Upper lobe of left lung (tissue), 6 donors: ENCODE results near the gene TBCB. TPM values are rescaled to one million over a fixed set of nuclear protein-coding genes. Genes with fewer than 3 reads are reported as not detected.

ENCODE experiments used
- ATAC-seq, 2 donors: fragments of 200-7000 bp; cut with Tn5 transposase; one replicate each; pipeline ENCODE4 v1.9.1; 2022; ENCODE audit warnings: mild to moderate bottlenecking in 2 of 2, moderate library complexity in 2 of 2; ENCODE audit not compliant: low FRiP score in 2 of 2
- DNase-seq, 2 donors: peaks; one replicate each; pipeline ENCODE4 v3.0.0-alpha.2; 2019 to 2020
- H3K27ac ChIP-seq, 4 donors: fragments of 200-600 bp; sonication (generic); one replicate each; pipeline ENCODE4 v1.5.1; 2016 to 2019
- H3K27me3 ChIP-seq, 4 donors: fragments of 200-600 bp; sonication (generic); one replicate each; pipeline ENCODE4 v1.5.1; 2017 to 2019
- H3K36me3 ChIP-seq, 4 donors: fragments of 200-600 bp; sonication (generic); one replicate each; pipeline ENCODE4 v1.5.1; 2016 to 2019
- H3K4me1 ChIP-seq, 4 donors: fragments of 200-600 bp; sonication (generic); one replicate each; pipeline ENCODE4 v1.5.1; 2018 to 2019
- H3K4me3 ChIP-seq, 4 donors: fragments of 200-600 bp; sonication (generic); one replicate each; pipeline ENCODE4 v1.5.1; 2017 to 2019; ENCODE audit warnings: mild to moderate bottlenecking in 2 of 4, moderate library complexity in 1 of 4
- H3K9me3 ChIP-seq, 4 donors: fragments of 200-600 bp; sonication (generic); one replicate each; pipeline ENCODE4 v1.5.1; 2018 to 2019
- CTCF ChIP-seq, 6 experiments: fragments of 450-650 bp in 4 of 6; fragments of 200-600 bp in 2 of 6; sonication (generic) in 2 of 6; IDR thresholded peaks; one replicate each; pipeline ENCODE4 v1.5.1; 2016 to 2019; ENCODE audit warnings: antibody characterized with exemption in 6 of 6
- EP300 ChIP-seq, 4 donors: sonication (generic); formaldehyde crosslinking; IDR thresholded peaks; one replicate each; pipeline ENCODE4 v1.5.1; 2017; ENCODE audit warnings: antibody characterized with exemption in 4 of 4, control low read depth in 2 of 4
- POLR2A ChIP-seq, 4 donors: fragments of 450-650 bp; IDR thresholded peaks; one replicate each; pipeline ENCODE4 v1.5.1; 2016 to 2017; ENCODE audit warnings: antibody characterized with exemption in 4 of 4, mild to moderate bottlenecking in 2 of 4
- POLR2AphosphoS5 ChIP-seq, 2 donors: sonication (generic); formaldehyde crosslinking; IDR thresholded peaks; one replicate each; pipeline ENCODE4 v1.5.1; 2017; ENCODE audit warnings: antibody characterized with exemption in 2 of 2
- WGBS, 2 donors: methylation state at CpG; one replicate each; pipeline ENCODE4 v1.1.5; 2017 to 2018; 5-methylcytosine and 5-hydroxymethylcytosine counted together
- total RNA-seq, 6 donors: library from RNA; depleted of rRNA in 4 of 6; stranded (reverse); fragments of >200 nt in 4 of 6; gene quantifications; one replicate each; pipeline versions ENCODE4 v1.1.0 to v1.2.1, GENCODE V29; 2016 to 2021
- donor health status: DM: no; HTN: no; CAD: no; lungs with moderate emphysema.
- donor health status: DM: no; HTN: yes; CAD: no; lungs with severe emphysema.

Gene TBCB
- total RNA-seq, 6 donors from 2014 or later, result 31.4 to 151 (median 109) TPM

GRCh38 chr19:36136964-36137686, 21.9 kb downstream of the TBCB start:
- Histone ChIP-seq H3K4me1 (peaks cover 15 to 39% (median 31%) of the 10 kb centered on the region in 4 donors), H3K27me3 (no peaks in the 10 kb centered on the region), H3K9me3 (no peaks in the 10 kb centered on the region), H3K4me3 (peak overlapping the region in 1 of 4 donors; percentile 17), H3K27ac (peak overlapping the region; percentile 61 to 80 (median 72)), H3K36me3 (peaks cover 0 to 5% (median 2%) of the 10 kb centered on the region in 4 donors)
- peak in 1 of 4 donors; percentile 48 for TF ChIP-seq POLR2A (IDR thresholded peaks at IDR 0.05)
- no peak for TF ChIP-seq CTCF (IDR thresholded peaks at IDR 0.05)
- peak; percentile 23 to 60 for TF ChIP-seq POLR2AphosphoS5 (IDR thresholded peaks at IDR 0.05)
- no peak for TF ChIP-seq EP300 (IDR thresholded peaks at IDR 0.05)
- 63 to 64% methylated on average over 11 to 12 of the region's 12 CpGs for WGBS, 2 donors
- DNase-seq (peak in 1 of 2 donors; percentile 90), ATAC-seq (peak in 1 of 2 donors; percentile 76)

- H3K27ac ChIP-seq, result peak overlapping the region; percentile 96 to 100 (median 98)
These were observed 23.8 kb downstream of the TBCB start for GRCh38 chr19:36139120-36139472.

DNA sequence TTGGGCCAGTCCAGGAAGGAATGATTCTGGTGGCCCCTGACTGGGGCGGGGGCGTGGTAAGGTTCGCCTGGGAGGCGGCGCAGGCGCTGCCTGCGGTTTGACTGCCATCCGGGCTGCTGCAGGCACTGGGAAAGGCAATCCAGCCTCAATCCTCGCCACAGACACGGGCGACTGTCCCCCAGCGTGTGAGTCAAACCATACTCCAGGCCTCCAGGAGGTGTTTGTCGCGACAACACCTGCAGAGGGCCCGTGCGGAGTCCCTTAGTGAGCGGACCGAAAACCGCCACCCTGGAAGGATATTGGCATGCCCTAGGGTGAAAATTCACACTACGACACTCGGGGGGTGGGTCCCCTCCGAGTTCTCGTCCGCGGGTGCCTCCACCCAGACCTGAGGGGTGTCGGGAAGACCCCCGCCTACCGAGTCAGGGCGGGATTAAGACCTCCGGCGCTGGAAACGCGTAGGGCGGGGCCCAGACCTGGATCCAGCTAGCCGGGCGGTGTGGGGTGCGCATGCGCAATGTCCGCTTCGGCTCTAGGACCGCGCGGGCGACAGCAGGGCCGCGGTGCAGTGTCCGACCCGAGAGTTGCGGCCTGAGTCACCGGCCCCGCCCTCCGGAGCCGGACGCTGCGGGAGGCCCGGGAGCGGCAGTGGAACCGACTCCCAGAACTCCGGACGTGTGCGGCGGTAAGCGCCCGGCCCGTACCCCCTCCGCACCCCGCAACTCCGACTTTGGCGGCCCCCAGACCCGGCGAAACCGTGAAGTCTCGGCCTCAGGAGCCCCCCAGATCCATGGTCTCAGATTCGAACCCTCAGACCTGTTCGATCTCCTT, 24.4 kb downstream of the TBCB start, which contains the start of gene CAPNS1:
Gene CAPNS1 (plus strand): TSS at position 594 of the 831 bp plus-strand sequence. CDS start 946 bp downstream, outside the sequence.
- TF ChIP-seq POLR2A (IDR thresholded peaks at IDR 0.05) (peak; percentile 48 to 97 (median 94)), CTCF (IDR thresholded peaks at IDR 0.05) (peak in 4 of 6 experiments; percentile 21 to 40 (median 30)), POLR2AphosphoS5 (IDR thresholded peaks at IDR 0.05) (peak; percentile 87 to 98), EP300 (IDR thresholded peaks at IDR 0.05) (peak in 1 of 4 donors; percentile 22)
- Histone ChIP-seq H3K9me3 (no peaks in the 10 kb centered on the region), H3K4me1 (peaks cover 15 to 36% (median 25%) of the 10 kb centered on the region in 4 donors), H3K36me3 (peaks cover 18 to 28% (median 22%) of the 10 kb centered on the region in 4 donors), H3K4me3 (peak within 1 kb of the TSS; percentile 59 to 93 (median 80)), H3K27me3 (no peaks in the 10 kb centered on the region), H3K27ac (peak within 1 kb of the TSS; percentile 96 to 100 (median 98))
- 0% methylated on average over 1 to 30 of the region's 75 CpGs for WGBS, 2 donors
- ATAC-seq (peak; percentile 96 to 97), DNase-seq (peak; percentile 99)

More at GRCh38 chr19:36139120-36139472, 23.8 kb downstream of the TBCB start:
- Histone ChIP-seq H3K4me1 (peaks cover 15 to 36% (median 25%) of the 10 kb centered on the region in 4 donors), H3K4me3 (peak overlapping the region in 3 of 4 donors; percentile 67 to 93 (median 93)), H3K9me3 (no peaks in the 10 kb centered on the region), H3K36me3 (peaks cover 13 to 22% (median 17%) of the 10 kb centered on the region in 4 donors), H3K27me3 (no peaks in the 10 kb centered on the region)
- no peak for TF ChIP-seq CTCF (IDR thresholded peaks at IDR 0.05)
- TF ChIP-seq EP300 (IDR thresholded peaks at IDR 0.05), result no peak
- TF ChIP-seq POLR2A (IDR thresholded peaks at IDR 0.05), result no peak
- no peak for TF ChIP-seq POLR2AphosphoS5 (IDR thresholded peaks at IDR 0.05)
- no peak for DNase-seq
- no peak for ATAC-seq
- WGBS, 2 donors, result 36 to 51% methylated on average over 7 of the region's 7 CpGs

DNA sequence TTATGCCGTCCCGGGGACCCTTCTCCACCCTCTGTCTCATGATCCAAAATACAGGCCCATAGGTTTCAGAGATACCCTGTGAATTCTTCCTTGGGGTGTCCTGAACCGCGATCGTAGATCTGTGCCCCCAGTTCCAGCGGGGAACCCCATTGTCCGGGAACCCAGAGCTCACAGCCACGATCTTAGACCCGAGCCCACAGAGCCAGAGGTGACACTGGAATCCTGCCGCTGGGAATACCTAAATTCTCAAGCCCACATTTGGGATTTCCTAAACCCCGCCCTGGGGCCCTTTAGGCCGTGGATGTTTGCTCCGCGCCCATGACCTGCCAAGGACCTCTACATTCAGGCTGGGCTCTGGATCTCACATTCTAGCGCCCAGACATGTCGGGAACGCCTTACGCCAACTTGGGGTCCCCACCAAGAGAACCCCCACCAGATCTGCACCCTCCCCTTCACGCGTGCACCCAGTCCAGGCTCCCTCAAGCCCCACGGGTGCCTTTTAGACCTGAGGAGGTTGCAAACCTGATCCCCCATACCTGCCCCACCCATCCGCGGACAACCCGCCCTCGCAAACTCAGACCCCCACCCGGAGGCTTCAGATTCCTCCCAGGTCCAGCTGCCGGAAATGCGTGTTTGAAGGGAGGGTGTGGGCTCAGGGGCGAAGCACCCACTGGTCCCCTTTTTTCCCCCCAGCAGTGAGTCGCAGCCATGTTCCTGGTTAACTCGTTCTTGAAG, 25.2 kb downstream of the TBCB start:
- no peaks in the 10 kb centered on the region for H3K27me3 ChIP-seq
- no peak for TF ChIP-seq POLR2AphosphoS5 (IDR thresholded peaks at IDR 0.05)
- peak in 1 of 4 donors; percentile 37 for TF ChIP-seq POLR2A (IDR thresholded peaks at IDR 0.05)
- peak in 1 of 2 donors; percentile 56 for DNase-seq
- H3K4me3 ChIP-seq, result peak overlapping the region; percentile 59 to 93 (median 80)
- H3K9me3 ChIP-seq, result no peaks in the 10 kb centered on the region
- 0 to 1% methylated on average over 8 to 30 of the region's 31 CpGs for WGBS, 2 donors
- H3K4me1 ChIP-seq, result peaks cover 15 to 36% (median 25%) of the 10 kb centered on the region in 4 donors
- ATAC-seq, result peak; percentile 11 to 41
- peaks cover 19 to 36% (median 29%) of the 10 kb centered on the region in 4 donors for H3K36me3 ChIP-seq
- H3K27ac ChIP-seq, result peak overlapping the region; percentile 96 to 100 (median 98)
